ENCODE results near the gene GJD3. TPM values are rescaled to one million over a fixed set of nuclear protein-coding genes. Genes with fewer than 3 reads are reported as not detected.

Gene GJD3
- total RNA-seq, 1 donor from 2014 or later = 3.7 TPM

- no peak for DNase-seq
Observed at GRCh38 chr17:40351359-40352236, 12.9 kb downstream of the GJD3 start.

- DNase-seq = no peak
Observed at GRCh38 chr17:40350689-40351358, 13.7 kb downstream of the GJD3 start.

- peak; percentile 50 for DNase-seq
Observed at GRCh38 chr17:40349895-40350688, 14.4 kb downstream of the GJD3 start.

GRCh38 chr17:40349477-40349894, 15.1 kb downstream of the GJD3 start:
- DNase-seq = no peak

GRCh38 chr17:40348562-40349476, 15.7 kb downstream of the GJD3 start:
- DNase-seq = peak; percentile 32

- peak; percentile 26 for DNase-seq
Observed at GRCh38 chr17:40348136-40348504, 16.4 kb downstream of the GJD3 start.

GRCh38 chr17:40347319-40348135, 17.0 kb downstream of the GJD3 start:
- DNase-seq = peak; percentile 39

GRCh38 chr17:40346765-40347158, 17.8 kb downstream of the GJD3 start:
- no peak for DNase-seq

- DNase-seq = peak; percentile 58
Observed at GRCh38 chr17:40345994-40346764, 18.4 kb downstream of the GJD3 start.

GRCh38 chr17:40345161-40345993, 19.2 kb downstream of the GJD3 start:
- DNase-seq = peak; percentile 72

GRCh38 chr17:40344421-40345160, 19.9 kb downstream of the GJD3 start:
- no peak for DNase-seq

- no peak for DNase-seq
Observed at GRCh38 chr17:40343219-40344119, 21.1 kb downstream of the GJD3 start.

GRCh38 chr17:40342504-40343218, 21.9 kb downstream of the GJD3 start:
- DNase-seq = peak; percentile 34

- DNase-seq = peak; percentile 77
Observed at GRCh38 chr17:40341808-40342503, 22.6 kb downstream of the GJD3 start.

GRCh38 chr17:40340880-40341807, 23.4 kb downstream of the GJD3 start:
- peak; percentile 78 for DNase-seq

All from dermis blood vessel endothelial cell (primary cell).